ENCODE data around the gene GIMAP4.
"Not testable (repeated sequence)": the region's sequence is repeated elsewhere in the genome, so short reads cannot be mapped to it uniquely, and the experiment has no call there.

The GIMAP4 gene

GRCh38 chr7:150572496-150572895, 5.3 kb downstream of the GIMAP4 start:
- no peak for DNase-seq (ENCODE audit: extremely low read depth, low read depth)
- TF ChIP-seq CTCF (IDR thresholded peaks at IDR 0.05; ENCODE audit: low read depth, low read length, missing control alignments): no peak
- H3K4me3 ChIP-seq (replicated peaks; ENCODE audit: low read depth, low read length): no peak overlapping the region

- not testable (repeated sequence) for H3K4me3 ChIP-seq (replicated peaks; ENCODE audit: low read depth, low read length); DNase-seq (ENCODE audit: extremely low read depth, low read depth)
Measured at GRCh38 chr7:150579979-150580637, 12.9 kb downstream of the GIMAP4 start.

- TF ChIP-seq CTCF (IDR thresholded peaks at IDR 0.05; ENCODE audit: low read depth, low read length, missing control alignments): no peak
- no peak for DNase-seq (ENCODE audit: extremely low read depth, low read depth)
- H3K4me3 ChIP-seq (replicated peaks; ENCODE audit: low read depth, low read length): no peak overlapping the region
Measured at GRCh38 chr7:150580638-150581394, 13.6 kb downstream of the GIMAP4 start.

- H3K4me3 ChIP-seq (replicated peaks; ENCODE audit: low read depth, low read length): no peak overlapping the region
- no peak for TF ChIP-seq CTCF (IDR thresholded peaks at IDR 0.05; ENCODE audit: low read depth, low read length, missing control alignments)
- DNase-seq (ENCODE audit: extremely low read depth, low read depth): no peak
Measured at GRCh38 chr7:150585199-150585598, 18.0 kb downstream of the GIMAP4 start.

- DNase-seq (ENCODE audit: extremely low read depth, low read depth): no peak
- TF ChIP-seq CTCF (IDR thresholded peaks at IDR 0.05; ENCODE audit: low read depth, low read length, missing control alignments): no peak
Measured at GRCh38 chr7:150586068-150586784, 19.0 kb downstream of the GIMAP4 start.

GRCh38 chr7:150586785-150587152, 19.6 kb downstream of the GIMAP4 start:
- no peak for TF ChIP-seq CTCF (IDR thresholded peaks at IDR 0.05; ENCODE audit: low read depth, low read length, missing control alignments)
- no peak for DNase-seq (ENCODE audit: extremely low read depth, low read depth)

More at GRCh38 chr7:150586068-150586784, 19.0 kb downstream of the GIMAP4 start:
- no peak overlapping the region for H3K4me3 ChIP-seq (replicated peaks; ENCODE audit: low read depth, low read length)

GRCh38 chr7:150587551-150587950, 20.4 kb downstream of the GIMAP4 start:
- no peak for TF ChIP-seq CTCF (IDR thresholded peaks at IDR 0.05; ENCODE audit: low read depth, low read length, missing control alignments)
- no peak for DNase-seq (ENCODE audit: extremely low read depth, low read depth)

More at GRCh38 chr7:150586785-150587152, 19.6 kb downstream of the GIMAP4 start:
- H3K4me3 ChIP-seq (replicated peaks; ENCODE audit: low read depth, low read length): no peak overlapping the region

More at GRCh38 chr7:150587551-150587950, 20.4 kb downstream of the GIMAP4 start:
- H3K4me3 ChIP-seq (replicated peaks; ENCODE audit: low read depth, low read length): no peak overlapping the region

Measured in HFF-Myc (cell line).